HepG2 (cell line): ENCODE measurements around the gene ACSS1. TPM values are rescaled to one million over a fixed set of nuclear protein-coding genes. Genes with fewer than 3 reads are reported as not detected.
A peak's percentile ranks its signal among the peaks of the same experiment; 100 is the strongest.

ENCODE experiments used
- FOXM1 ChIP-seq: sonication (generic); formaldehyde crosslinking; IDR thresholded peaks from 2 replicates; pipeline ENCODE4 v1.5.0; 2020; ENCODE audit warnings: missing genetic modification reagents
- HMGXB3 ChIP-seq: sonication (generic); formaldehyde crosslinking; IDR thresholded peaks from 2 replicates; pipeline ENCODE4 v1.4.0; 2020; ENCODE audit warnings: missing genetic modification reagents, borderline replicate concordance
- HOXD1 ChIP-seq: sonication (generic); formaldehyde crosslinking; IDR thresholded peaks from 2 replicates; pipeline ENCODE4 v1.5.0; 2020; ENCODE audit warnings: missing genetic modification reagents
- KDM2A ChIP-seq: sonication (generic); formaldehyde crosslinking; IDR thresholded peaks from 2 replicates; pipeline ENCODE4 v1.4.0; 2020; ENCODE audit warnings: low read depth, missing genetic modification reagents, borderline replicate concordance
- NCOA2 ChIP-seq: sonication (generic); formaldehyde crosslinking; IDR thresholded peaks from 2 replicates; pipeline ENCODE4 v1.8.0; 2022; ENCODE audit warnings: inconsistent platforms
- SOX5 ChIP-seq: IDR thresholded peaks from 2 replicates; pipeline ENCODE4 v1.6.1; 2016; ENCODE audit warnings: borderline replicate concordance
- ZNF354B ChIP-seq: sonication (generic); formaldehyde crosslinking; IDR thresholded peaks from 2 replicates; pipeline ENCODE4 v1.8.0; 2022; ENCODE audit warnings: mild to moderate bottlenecking, missing genetic modification reagents
- ZNF432 ChIP-seq: sonication (generic); formaldehyde crosslinking; IDR thresholded peaks from 2 replicates; pipeline ENCODE4 v1.5.0; 2020; ENCODE audit warnings: missing genetic modification reagents, mild to moderate bottlenecking, borderline replicate concordance
- ZNF891 ChIP-seq: sonication (generic); formaldehyde crosslinking; IDR thresholded peaks from 2 replicates; pipeline ENCODE4 v1.5.0; 2020; ENCODE audit warnings: mild to moderate bottlenecking, missing genetic modification reagents
- polyA plus RNA-seq, 8 experiments: library from polyadenylated mRNA; depleted of rRNA in 3 of 8; stranded (reverse) in 7 of 8; unstranded in 1 of 8; fragments of >200 nt; fragmentation: Illumina TruSeq in 4 of 8; extraction: Trizol in 4 of 8; gene quantifications; 2 replicates each; pipeline versions ENCODE4 v1.2.1 to v1.2.3, GENCODE V29; 2011 to 2016; ENCODE audit warnings: low read depth in 4 of 8, missing spikeins in 1 of 8, mixed read lengths in 1 of 8; ENCODE audit not compliant: insufficient read depth in 1 of 8
- total RNA-seq, 5 experiments: library from RNA; depleted of rRNA; stranded (reverse); fragments of >200 nt; fragmentation: Illumina TruSeq; extraction: Trizol; gene quantifications; 2 replicates each; pipeline ENCODE4 v1.2.3, GENCODE V29; 2016; ENCODE audit warnings: low read depth in 1 of 5
- TF ChIP-seq, protein P1 (sequence below): sonication (generic); formaldehyde crosslinking; IDR thresholded peaks from 2 replicates; pipeline ENCODE4 v1.9.0; 2021; ENCODE audit warnings: missing genetic modification reagents, borderline replicate concordance
- TF ChIP-seq, protein P2 (sequence below): sonication (generic); formaldehyde crosslinking; IDR thresholded peaks from 2 replicates; pipeline ENCODE4 v1.4.0; 2020; ENCODE audit warnings: missing genetic modification reagents
- TF ChIP-seq, protein P3 (sequence below): IDR thresholded peaks from 2 replicates; pipeline ENCODE4 v1.4.0; 2020; ENCODE audit warnings: mild to moderate bottlenecking, missing genetic modification reagents

The ACSS1 gene
- total and polyA plus RNA-seq, 2 of the 13 experiments (the other 11 are each of a cell fraction or from before 2014, with no cell fraction given): 15.2 to 41.6 TPM

GRCh38 chr20:25057234-25058050 lies 497 bp downstream of the ACSS1 start (continued):
- TF ChIP-seq, protein P1, sequence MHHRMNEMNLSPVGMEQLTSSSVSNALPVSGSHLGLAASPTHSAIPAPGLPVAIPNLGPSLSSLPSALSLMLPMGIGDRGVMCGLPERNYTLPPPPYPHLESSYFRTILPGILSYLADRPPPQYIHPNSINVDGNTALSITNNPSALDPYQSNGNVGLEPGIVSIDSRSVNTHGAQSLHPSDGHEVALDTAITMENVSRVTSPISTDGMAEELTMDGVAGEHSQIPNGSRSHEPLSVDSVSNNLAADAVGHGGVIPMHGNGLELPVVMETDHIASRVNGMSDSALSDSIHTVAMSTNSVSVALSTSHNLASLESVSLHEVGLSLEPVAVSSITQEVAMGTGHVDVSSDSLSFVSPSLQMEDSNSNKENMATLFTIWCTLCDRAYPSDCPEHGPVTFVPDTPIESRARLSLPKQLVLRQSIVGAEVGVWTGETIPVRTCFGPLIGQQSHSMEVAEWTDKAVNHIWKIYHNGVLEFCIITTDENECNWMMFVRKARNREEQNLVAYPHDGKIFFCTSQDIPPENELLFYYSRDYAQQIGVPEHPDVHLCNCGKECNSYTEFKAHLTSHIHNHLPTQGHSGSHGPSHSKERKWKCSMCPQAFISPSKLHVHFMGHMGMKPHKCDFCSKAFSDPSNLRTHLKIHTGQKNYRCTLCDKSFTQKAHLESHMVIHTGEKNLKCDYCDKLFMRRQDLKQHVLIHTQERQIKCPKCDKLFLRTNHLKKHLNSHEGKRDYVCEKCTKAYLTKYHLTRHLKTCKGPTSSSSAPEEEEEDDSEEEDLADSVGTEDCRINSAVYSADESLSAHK (CRISPR knock-in tag): 0 out of 2 replicates have a peak, but pooled peaks have one; percentile 48
- peak; percentile 64 for TF ChIP-seq KDM2A (CRISPR knock-in tag)
- TF ChIP-seq, protein P2, sequence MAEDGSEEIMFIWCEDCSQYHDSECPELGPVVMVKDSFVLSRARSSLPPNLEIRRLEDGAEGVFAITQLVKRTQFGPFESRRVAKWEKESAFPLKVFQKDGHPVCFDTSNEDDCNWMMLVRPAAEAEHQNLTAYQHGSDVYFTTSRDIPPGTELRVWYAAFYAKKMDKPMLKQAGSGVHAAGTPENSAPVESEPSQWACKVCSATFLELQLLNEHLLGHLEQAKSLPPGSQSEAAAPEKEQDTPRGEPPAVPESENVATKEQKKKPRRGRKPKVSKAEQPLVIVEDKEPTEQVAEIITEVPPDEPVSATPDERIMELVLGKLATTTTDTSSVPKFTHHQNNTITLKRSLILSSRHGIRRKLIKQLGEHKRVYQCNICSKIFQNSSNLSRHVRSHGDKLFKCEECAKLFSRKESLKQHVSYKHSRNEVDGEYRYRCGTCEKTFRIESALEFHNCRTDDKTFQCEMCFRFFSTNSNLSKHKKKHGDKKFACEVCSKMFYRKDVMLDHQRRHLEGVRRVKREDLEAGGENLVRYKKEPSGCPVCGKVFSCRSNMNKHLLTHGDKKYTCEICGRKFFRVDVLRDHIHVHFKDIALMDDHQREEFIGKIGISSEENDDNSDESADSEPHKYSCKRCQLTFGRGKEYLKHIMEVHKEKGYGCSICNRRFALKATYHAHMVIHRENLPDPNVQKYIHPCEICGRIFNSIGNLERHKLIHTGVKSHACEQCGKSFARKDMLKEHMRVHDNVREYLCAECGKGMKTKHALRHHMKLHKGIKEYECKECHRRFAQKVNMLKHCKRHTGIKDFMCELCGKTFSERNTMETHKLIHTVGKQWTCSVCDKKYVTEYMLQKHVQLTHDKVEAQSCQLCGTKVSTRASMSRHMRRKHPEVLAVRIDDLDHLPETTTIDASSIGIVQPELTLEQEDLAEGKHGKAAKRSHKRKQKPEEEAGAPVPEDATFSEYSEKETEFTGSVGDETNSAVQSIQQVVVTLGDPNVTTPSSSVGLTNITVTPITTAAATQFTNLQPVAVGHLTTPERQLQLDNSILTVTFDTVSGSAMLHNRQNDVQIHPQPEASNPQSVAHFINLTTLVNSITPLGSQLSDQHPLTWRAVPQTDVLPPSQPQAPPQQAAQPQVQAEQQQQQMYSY: peak; percentile 76; the same call in 1 of the 2 replicates
- no peak; the same call in 1 of the 2 replicates for TF ChIP-seq ZNF354B
- TF ChIP-seq ZNF432 (CRISPR knock-in tag): no peak
- TF ChIP-seq, protein P3, sequence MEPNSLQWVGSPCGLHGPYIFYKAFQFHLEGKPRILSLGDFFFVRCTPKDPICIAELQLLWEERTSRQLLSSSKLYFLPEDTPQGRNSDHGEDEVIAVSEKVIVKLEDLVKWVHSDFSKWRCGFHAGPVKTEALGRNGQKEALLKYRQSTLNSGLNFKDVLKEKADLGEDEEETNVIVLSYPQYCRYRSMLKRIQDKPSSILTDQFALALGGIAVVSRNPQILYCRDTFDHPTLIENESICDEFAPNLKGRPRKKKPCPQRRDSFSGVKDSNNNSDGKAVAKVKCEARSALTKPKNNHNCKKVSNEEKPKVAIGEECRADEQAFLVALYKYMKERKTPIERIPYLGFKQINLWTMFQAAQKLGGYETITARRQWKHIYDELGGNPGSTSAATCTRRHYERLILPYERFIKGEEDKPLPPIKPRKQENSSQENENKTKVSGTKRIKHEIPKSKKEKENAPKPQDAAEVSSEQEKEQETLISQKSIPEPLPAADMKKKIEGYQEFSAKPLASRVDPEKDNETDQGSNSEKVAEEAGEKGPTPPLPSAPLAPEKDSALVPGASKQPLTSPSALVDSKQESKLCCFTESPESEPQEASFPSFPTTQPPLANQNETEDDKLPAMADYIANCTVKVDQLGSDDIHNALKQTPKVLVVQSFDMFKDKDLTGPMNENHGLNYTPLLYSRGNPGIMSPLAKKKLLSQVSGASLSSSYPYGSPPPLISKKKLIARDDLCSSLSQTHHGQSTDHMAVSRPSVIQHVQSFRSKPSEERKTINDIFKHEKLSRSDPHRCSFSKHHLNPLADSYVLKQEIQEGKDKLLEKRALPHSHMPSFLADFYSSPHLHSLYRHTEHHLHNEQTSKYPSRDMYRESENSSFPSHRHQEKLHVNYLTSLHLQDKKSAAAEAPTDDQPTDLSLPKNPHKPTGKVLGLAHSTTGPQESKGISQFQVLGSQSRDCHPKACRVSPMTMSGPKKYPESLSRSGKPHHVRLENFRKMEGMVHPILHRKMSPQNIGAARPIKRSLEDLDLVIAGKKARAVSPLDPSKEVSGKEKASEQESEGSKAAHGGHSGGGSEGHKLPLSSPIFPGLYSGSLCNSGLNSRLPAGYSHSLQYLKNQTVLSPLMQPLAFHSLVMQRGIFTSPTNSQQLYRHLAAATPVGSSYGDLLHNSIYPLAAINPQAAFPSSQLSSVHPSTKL: peak; percentile 28; the same call in 1 of the 2 replicates
- TF ChIP-seq HMGXB3 (CRISPR knock-in tag): 0 out of 2 replicates have a peak, but pooled peaks have one; percentile 18
- 0 out of 2 replicates have a peak, but pooled peaks have one; percentile 30 for TF ChIP-seq NCOA2 (CRISPR knock-in tag)
- TF ChIP-seq FOXM1 (CRISPR knock-in tag): no peak
- TF ChIP-seq HOXD1: no peak
- peak; percentile 17; the same call in 1 of the 2 replicates for TF ChIP-seq SOX5
- TF ChIP-seq ZNF891 (CRISPR knock-in tag): peak; percentile 79
